Fibroblast of villous mesenchyme (primary cell): Measurements from ENCODE around the gene DNM3. TPM values are rescaled to one million over a fixed set of nuclear protein-coding genes. Genes with fewer than 3 reads are reported as not detected.

ENCODE experiments used
- DNase-seq: peaks from one replicate; pipeline ENCODE4 v3.0.0-alpha.2; 2010; ENCODE audit warnings: low read depth
- H3K4me3 ChIP-seq: 2 replicates; pipeline ENCODE4 v1.5.1; 2011; ENCODE audit warnings: low read depth, mild to moderate bottlenecking, low read length
- total RNA-seq: library from RNA; depleted of rRNA; stranded (reverse); fragments of >200 nt; gene quantifications from 2 replicates; pipeline ENCODE4 v1.2.3, GENCODE V29; 2012
- TF ChIP-seq, protein P1 (sequence below): IDR thresholded peaks from 2 replicates; pipeline ENCODE4 v1.5.1; 2012; ENCODE audit warnings: low read depth, mild to moderate bottlenecking, low read length; ENCODE audit not compliant: insufficient read depth

DNM3 gene
- 1.9 and 2.2 TPM in 2 replicates for total RNA-seq

DNA sequence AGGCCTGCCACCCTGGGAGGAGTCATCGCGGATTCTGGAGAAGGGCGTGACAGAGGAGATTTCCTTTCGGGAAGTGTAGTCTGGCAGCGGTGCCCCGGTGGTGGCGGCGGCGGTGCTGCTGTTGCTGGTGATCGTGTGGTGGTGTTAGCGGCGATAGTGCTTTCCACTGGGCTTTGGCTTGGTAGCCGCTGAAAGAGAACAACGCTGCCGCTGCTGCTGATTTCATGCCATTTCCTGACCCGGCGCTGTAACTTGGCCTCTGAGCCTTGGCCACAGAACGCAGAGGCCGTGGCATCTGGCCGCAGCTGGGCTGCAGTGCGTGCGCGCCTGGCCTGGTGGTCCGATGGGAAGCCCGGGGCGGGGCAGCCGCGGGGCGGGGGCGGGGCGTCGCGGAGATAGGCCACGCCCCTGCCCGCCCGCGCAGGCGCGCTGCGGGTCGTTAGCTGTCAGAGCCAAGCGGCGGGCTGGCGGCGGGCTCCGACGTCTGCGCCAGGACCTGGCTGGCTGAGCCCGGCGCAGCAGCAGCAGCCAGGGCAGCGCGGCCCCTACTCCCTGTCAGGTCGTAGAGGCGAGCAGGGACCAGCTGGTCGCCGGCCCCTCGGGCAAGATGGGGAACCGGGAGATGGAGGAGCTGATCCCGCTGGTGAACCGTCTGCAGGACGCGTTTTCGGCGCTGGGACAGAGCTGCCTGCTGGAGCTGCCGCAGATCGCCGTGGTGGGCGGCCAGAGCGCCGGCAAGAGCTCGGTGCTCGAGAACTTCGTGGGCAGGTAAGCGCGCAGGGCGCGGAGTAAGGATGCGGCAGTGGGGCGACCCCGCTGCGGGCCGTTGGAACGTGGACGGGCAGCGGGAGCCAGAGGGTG lies at the start of gene DNM3:
Gene DNM3 (plus strand): TSS at position 449 of the 861 bp plus-strand sequence. CDS start 159 bp downstream, at position 608.
- DNase-seq: peak; percentile 83
- TF ChIP-seq, protein P1, sequence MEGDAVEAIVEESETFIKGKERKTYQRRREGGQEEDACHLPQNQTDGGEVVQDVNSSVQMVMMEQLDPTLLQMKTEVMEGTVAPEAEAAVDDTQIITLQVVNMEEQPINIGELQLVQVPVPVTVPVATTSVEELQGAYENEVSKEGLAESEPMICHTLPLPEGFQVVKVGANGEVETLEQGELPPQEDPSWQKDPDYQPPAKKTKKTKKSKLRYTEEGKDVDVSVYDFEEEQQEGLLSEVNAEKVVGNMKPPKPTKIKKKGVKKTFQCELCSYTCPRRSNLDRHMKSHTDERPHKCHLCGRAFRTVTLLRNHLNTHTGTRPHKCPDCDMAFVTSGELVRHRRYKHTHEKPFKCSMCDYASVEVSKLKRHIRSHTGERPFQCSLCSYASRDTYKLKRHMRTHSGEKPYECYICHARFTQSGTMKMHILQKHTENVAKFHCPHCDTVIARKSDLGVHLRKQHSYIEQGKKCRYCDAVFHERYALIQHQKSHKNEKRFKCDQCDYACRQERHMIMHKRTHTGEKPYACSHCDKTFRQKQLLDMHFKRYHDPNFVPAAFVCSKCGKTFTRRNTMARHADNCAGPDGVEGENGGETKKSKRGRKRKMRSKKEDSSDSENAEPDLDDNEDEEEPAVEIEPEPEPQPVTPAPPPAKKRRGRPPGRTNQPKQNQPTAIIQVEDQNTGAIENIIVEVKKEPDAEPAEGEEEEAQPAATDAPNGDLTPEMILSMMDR: no peak

DNA sequence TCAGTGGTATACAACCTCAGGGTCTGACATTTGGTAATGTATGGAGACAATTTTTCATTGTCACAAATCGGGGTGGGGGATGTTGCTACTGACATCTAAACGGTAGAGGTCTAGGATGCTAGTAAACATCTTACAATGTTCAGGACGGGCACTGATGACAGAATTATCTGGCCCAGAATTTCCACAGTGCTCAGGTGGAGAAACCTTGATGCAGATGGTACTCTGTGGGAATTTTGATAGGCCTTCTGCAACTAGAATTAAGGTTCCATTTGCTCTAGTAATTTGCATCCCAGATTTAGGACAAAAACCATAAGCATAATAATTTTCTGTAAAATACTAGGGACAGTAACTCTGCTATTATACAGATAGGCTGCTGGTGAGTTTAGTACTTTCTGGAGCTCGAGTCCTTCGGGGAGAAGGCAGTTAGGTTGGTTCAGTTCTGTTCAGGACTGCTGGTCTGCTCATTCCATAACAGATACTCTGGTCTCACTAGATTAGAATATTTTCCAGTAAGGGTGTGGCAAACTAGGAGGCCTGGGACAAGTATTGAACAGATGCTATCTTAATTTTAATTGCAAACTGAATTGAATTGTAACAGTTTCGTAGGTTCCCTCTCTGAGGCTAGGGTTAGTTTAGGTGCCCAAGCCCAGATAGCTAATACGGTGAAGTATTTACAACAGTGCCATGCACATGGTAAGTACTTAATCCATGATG lies 48.5 kb upstream of the DNM3 start:
- TF ChIP-seq, protein P1: no peak
- no peak for DNase-seq
- H3K4me3 ChIP-seq: no peak overlapping the region

More for the DNA sequence above, at the start of gene DNM3:
- peak within 1 kb of the TSS; percentile 60 for H3K4me3 ChIP-seq

DNA sequence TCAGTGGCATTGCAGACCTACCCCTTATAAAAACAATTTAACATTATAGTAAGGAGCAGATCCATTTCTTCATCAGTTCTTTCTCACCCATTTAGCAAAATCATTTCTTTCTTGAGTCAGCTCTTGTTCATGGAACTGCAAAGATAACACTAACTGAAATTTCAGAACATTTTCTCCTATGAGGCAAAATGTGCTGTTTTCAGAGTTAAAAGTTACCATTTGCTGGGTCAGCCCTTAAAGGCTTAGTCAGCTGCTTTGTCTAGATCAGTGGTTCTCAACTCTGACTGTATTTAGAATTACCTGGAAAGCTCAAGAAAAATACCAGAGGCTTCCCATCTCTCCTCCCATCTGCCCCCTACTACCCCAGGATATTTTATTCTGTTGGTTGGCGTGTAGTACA lies 47.7 kb upstream of the DNM3 start:
- TF ChIP-seq, protein P1: no peak
- DNase-seq: no peak
- no peak overlapping the region for H3K4me3 ChIP-seq

DNA sequence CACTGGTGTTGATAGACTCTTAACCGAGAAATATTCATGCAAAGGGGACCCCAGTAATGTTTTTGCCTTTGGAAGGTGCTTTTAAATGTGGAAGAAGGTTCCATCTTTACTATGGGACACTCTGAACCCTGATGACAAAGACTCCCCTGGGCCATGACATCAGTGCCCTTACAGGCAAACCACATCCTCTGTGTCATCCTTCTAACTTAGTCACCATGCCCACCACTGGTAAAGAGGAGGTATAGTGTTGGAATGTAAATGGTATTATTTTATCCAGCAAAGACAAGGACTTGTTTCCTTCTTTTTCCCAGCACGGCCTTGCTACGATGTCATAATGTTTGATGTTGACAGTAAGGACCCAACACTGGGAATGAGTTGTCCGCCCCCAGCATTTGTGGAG lies 47.2 kb upstream of the DNM3 start:
- TF ChIP-seq, protein P1: no peak
- peak; percentile 13 for DNase-seq
- H3K4me3 ChIP-seq: no peak overlapping the region

DNA sequence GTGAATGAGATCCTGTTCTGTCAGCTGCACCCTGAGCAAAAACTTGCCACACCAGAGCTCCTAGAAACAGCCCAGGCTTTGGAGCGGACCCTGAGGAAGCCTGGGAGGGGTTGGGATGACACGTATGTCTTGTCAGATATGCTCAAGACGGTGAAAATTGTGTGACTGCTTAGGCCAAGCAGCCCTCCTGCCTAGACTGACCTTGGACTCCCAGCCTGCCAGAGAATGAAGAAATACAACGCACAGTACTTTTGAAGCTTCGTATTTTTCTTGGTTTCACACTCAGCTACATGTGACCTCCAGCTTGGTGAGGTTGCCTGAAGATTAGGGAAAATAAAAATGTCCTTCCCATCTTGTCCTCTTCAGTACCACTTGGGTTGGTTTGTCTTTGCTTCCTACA lies 44.7 kb upstream of the DNM3 start:
- no peak for DNase-seq
- TF ChIP-seq, protein P1: no peak
- no peak overlapping the region for H3K4me3 ChIP-seq

DNA sequence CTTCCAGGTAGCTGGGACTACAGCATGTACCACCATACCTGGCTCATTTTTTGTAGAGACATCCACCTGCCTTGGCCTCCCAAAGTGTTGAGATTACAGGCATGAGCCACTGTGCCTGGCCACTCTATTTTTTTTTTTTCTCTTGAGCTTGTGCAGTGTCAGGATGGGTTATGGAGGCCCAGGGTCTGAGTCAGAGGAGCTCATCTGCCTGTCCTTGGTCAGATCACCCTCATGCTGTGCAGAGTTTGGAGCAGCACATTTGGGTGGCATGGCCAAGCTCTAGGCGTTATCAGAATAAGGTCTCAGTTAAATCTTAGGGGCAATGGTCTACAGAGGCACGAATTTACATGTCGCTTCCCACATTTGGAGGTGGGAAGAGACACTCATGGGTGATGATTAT lies 43.0 kb upstream of the DNM3 start:
- no peak overlapping the region for H3K4me3 ChIP-seq
- TF ChIP-seq, protein P1: no peak
- DNase-seq: no peak
